Measurements from ENCODE around the gene PRICKLE1.

Gene PRICKLE1

GRCh38 chr12:42486407-42486806 is 103.1 kb downstream of the PRICKLE1 start:
- no peak for DNase-seq

- no peak for DNase-seq
Observed at GRCh38 chr12:42485823-42486222, 103.7 kb downstream of the PRICKLE1 start.

GRCh38 chr12:42484996-42485395 is 104.5 kb downstream of the PRICKLE1 start:
- DNase-seq: no peak

DNA sequence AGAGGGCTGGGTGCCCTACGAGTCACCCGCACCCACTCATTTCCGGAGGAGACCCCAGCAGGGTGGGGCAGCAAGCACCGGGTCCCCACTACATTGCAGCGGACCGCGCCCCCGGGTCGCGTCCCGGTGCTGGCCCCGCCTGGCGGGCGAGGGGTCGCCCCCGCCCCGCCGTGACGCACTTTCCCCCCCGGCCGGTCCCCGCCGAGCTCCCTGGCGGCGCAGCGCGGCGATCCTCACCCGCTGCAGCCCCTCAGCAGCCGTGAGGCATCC is 106.1 kb downstream of the PRICKLE1 start:
- DNase-seq: no peak

GRCh38 chr12:42482748-42483520 is 106.6 kb downstream of the PRICKLE1 start:
- DNase-seq: no peak

DNA sequence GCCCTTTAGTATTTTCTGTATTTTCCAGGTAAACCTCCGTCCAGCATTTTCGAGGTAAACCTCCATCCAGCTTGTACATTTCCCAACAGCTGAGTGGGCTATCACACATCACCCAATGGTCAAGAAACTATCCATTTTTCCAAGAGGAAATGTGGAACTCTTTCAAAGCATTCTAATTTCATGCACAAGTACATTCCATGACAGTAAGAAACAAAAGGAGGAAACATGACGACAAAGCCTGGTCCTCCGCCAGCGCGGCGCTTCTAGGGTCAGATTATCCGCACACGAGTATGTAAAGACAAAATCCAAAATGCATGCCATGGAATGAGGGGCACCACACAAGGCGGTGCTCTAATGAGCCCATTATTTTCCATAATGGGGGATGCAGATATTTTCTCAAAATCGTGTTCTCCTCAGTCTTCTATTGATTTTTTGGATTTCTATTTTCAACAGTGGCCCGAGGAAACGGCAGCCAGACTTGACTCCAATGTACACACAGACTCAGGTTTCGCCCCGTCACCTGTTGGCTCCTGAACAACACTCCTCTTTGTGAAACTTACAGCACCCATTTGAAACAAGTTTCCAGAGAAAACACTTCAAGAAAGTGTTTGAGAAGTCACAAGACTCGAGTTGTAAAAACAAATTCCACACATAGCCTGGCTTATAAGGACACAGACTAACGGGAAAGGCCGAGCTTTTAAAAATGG is 107.4 kb downstream of the PRICKLE1 start:
- no peak for DNase-seq

- no peak for DNase-seq
Observed at GRCh38 chr12:42481368-42481767, 108.2 kb downstream of the PRICKLE1 start.

DNA sequence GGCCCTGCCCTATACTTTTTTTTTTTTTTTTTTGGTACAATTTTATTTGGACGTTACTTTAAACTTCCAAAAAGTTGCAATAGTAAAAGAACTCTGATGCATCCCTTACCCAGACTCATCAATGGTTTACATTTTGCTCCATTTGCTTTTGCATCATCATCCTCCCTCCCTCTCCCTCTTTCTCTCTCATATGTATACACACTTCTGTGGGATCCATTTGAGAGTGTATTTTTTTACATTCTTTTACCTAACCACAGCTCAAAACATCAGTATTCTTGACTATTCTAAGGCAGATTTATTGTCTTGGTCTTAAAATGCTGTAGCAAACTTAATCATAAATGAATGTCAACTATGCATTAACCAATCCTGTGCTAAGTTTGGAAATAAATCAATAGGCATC is 111.6 kb downstream of the PRICKLE1 start:
- DNase-seq: no peak

GRCh38 chr12:42475106-42475505 is 114.4 kb downstream of the PRICKLE1 start:
- no peak for DNase-seq

DNA sequence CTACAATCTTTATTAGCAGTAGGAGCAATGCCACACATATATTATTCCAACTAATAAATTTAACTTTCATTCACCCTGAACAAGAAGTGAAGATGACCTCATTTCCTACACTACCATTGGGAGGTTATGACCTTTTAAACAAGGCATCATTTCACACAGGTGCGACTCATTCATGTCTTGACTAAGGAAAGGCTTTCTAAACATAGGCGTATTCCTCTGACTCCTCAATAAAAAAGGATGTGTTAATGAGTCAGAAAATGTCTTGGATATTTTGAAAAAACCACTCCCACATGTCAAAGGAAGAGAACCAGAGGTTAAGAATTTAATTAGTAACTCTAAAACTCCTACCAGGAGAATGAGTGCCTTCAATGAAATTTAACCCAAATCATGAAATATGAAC is 115.2 kb downstream of the PRICKLE1 start:
- DNase-seq: no peak

GRCh38 chr12:42473561-42473960 is 116.0 kb downstream of the PRICKLE1 start:
- DNase-seq: no peak

GRCh38 chr12:42473130-42473529 is 116.4 kb downstream of the PRICKLE1 start:
- no peak for DNase-seq

DNA sequence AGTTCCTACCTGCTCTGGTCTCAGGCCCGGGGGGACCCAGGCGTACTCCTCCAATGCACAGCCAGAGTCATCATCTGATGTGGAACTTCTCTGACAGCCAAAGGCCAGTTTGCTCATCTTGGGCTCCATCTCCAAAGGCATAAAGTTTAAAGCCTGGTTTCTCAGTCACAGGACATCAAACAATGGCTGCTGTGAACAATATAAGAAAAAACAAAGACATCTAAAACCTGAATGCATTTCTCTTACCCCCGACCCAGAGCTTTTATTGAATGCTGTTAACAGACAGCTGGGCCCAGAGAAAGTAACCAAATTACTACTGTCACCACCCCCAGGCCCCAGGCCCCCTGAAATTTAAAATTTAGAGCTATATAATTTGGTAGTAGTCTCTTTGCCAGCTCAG is 117.2 kb downstream of the PRICKLE1 start:
- no peak for DNase-seq

- DNase-seq: no peak
Observed at GRCh38 chr12:42469355-42470175, 120.0 kb downstream of the PRICKLE1 start.

GRCh38 chr12:42468921-42469320 is 120.6 kb downstream of the PRICKLE1 start:
- DNase-seq: no peak

- no peak for DNase-seq
Observed at GRCh38 chr12:42468341-42468821, 121.2 kb downstream of the PRICKLE1 start.

DNA sequence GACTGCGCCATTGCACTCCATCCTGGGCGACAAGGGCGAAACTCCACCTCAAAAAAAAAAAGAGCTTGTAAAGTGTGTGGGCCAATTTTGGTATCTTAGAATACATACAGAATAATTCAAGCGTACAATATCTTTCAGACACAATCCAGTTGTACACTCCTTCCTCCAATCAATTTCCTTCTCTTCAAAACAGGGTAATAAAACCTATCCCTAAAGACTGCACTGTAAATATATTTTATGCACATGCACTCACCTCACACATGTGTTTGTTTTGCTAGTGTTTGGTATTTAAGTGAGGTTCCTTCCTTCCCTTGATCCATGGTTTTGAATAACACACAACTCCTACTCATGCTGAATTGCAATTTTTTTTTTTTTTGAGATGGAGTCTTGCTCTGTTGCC is 125.9 kb downstream of the PRICKLE1 start:
- no peak for DNase-seq

GRCh38 chr12:42462486-42462885 is 127.1 kb downstream of the PRICKLE1 start:
- no peak for DNase-seq

DNA sequence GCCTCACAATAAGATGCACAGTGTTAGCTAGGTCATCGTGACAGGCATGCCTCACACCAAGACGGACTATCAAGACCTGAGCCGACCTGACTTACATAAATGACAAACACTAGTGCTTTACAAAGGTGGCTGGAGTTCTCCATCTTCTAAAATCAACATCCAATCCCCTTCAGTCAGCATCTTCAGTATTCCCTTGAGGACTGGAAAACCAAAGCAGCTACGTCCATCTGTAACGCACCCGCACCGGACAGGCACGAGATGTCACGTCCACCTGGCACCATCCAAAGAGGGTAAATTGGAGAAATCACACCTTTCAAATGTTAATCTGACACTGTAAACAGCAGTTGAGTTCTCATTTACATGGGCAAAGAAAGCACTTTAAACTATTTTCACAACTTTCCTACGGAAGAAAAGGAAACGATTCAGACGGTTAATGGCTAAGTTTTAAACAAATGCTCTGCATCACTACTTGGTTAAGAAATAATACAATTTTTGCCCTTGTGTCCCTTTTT is 130.2 kb downstream of the PRICKLE1 start:
- DNase-seq: no peak

DNA sequence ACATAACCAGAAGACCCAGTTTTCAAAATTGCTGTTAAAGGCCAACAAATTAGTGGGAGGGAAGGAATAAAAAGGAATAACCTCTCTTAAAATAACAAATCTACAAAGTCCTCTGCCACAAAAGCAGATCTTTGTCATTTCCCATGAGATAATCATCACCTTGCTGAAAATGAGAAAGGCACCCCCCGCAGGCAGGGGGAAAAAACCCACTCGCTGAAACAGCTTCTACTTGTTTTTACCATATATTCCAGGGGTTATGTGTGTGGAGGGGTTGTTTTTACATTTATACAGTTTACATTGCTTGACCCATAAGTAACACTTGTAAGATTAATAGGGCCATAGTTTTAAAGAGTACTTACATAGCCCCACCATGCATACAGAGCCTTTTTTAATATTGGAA is 131.0 kb downstream of the PRICKLE1 start:
- DNase-seq: no peak

- no peak for DNase-seq
Observed at GRCh38 chr12:42450248-42450647, 139.3 kb downstream of the PRICKLE1 start.

DNA sequence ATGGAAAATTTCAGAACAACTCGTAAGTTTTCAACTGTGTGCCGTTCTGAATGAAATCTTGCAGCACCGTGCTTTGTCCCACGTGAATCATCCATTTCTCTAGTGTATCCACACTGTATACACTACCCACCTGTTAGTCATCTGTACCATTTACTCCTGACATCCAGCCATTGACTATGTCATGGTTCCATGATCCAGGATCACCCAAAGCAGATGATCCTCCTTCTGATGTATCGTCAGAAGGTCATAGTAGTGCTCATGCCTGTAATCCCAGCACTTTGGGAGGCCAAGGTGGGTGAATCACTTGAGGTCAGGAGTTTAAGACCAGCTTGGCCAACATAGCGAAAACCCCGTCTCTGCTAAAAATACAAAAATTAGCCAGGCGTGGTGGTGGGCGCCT is 140.7 kb downstream of the PRICKLE1 start:
- DNase-seq: no peak

DNA sequence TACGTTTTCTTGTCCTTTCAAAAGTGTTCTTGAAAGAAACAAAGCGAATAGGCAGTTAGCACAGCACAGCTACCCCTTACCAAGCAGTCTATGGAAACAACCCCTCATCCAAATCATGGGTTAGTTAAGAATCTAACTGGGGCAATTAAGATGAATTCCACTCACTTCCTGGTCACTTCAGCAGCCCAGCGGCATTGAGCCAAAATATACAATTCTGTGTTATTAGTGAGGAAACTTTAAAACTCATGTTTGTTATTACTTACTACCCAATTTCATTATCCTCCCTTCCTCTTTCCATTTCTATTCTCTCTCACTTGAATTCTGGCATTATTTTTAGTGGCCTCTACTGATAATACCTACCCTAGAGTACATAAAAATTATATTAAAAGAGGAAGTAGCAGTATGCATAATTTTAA is 142.2 kb downstream of the PRICKLE1 start:
- no peak for DNase-seq

- DNase-seq: no peak
Observed at GRCh38 chr12:42446761-42447160, 142.8 kb downstream of the PRICKLE1 start.

All from SHP77 (cell line).